ENCODE data around the gene NOL6. TPM values are rescaled to one million over a fixed set of nuclear protein-coding genes. Genes with fewer than 3 reads are reported as not detected.
"Not testable (repeated sequence)": the region's sequence is repeated elsewhere in the genome, so short reads cannot be mapped to it uniquely, and the experiment has no call there.

Gene NOL6
- total RNA-seq, 4 donors from 2014 or later = 8.9 to 29.1 (median 12.7) TPM

GRCh38 chr9:33459115-33459514 lies 14.6 kb downstream of the NOL6 start:
- in situ Hi-C loops (cut with MboI; ENCODE audit: low pct_ligation_motif_present in 1 of 4, low pct_unique_long_range_greater_than_20kb in 1 of 4, low sequenced_read_pairs in 3 of 4) = loop anchor here in 1 of 4 donors (25.0 kb wide), 1 partner anchor 97 kb away; no protein-coding TSS in a partner anchor
- Histone ChIP-seq H3K27me3 (no peaks in the 10 kb centered on the region), H3K36me3 (peaks cover 0 to 12% (median 4%) of the 10 kb centered on the region in 4 donors), H3K4me1 (peaks cover 0 to 11% (median 3%) of the 10 kb centered on the region in 4 donors), H3K27ac (no peak overlapping the region), H3K9me3 (no peaks in the 10 kb centered on the region), H3K4me3 (no peak overlapping the region)
- intact Hi-C loops (cut with DNase I; ENCODE audit: low total_unique reads) = no loop called here
- no peak for DNase-seq
- TF ChIP-seq EP300 (IDR thresholded peaks at IDR 0.05; ENCODE audit: low read depth) (no peak), CTCF (IDR thresholded peaks at IDR 0.05) (no peak), POLR2AphosphoS5 (IDR thresholded peaks at IDR 0.05) (no peak), POLR2A (IDR thresholded peaks at IDR 0.05) (no peak)
- 68% methylated on average over 3 of the region's 3 CpGs; no CpG with 5 or more reads in 1 of the 2 donors for WGBS, 2 donors (ENCODE audit: low coverage in 1 of 2)

- DNase-seq = no peak
- 30% methylated on average over 4 of the region's 4 CpGs; no CpG with 5 or more reads in 1 of the 2 donors for WGBS, 2 donors (ENCODE audit: low coverage in 1 of 2)
- Histone ChIP-seq H3K4me1 (peaks cover 0 to 11% (median 3%) of the 10 kb centered on the region in 4 donors), H3K4me3 (no peak overlapping the region), H3K27ac (no peak overlapping the region), H3K36me3 (peaks cover 0 to 9% (median 4%) of the 10 kb centered on the region in 4 donors), H3K9me3 (no peaks in the 10 kb centered on the region), H3K27me3 (no peaks in the 10 kb centered on the region)
- in situ Hi-C loops (cut with MboI; ENCODE audit: low pct_ligation_motif_present in 1 of 4, low pct_unique_long_range_greater_than_20kb in 1 of 4, low sequenced_read_pairs in 3 of 4) = loop anchor here in 1 of 4 donors (25.0 kb wide), 1 partner anchor 96 kb away; no protein-coding TSS in a partner anchor
- TF ChIP-seq POLR2AphosphoS5 (IDR thresholded peaks at IDR 0.05) (no peak), EP300 (IDR thresholded peaks at IDR 0.05; ENCODE audit: low read depth) (no peak), CTCF (IDR thresholded peaks at IDR 0.05) (no peak)
- intact Hi-C loops (cut with DNase I; ENCODE audit: low total_unique reads) = no loop called here
Observed at GRCh38 chr9:33458444-33458843, 15.3 kb downstream of the NOL6 start.

- in situ Hi-C loops (cut with MboI; ENCODE audit: low pct_ligation_motif_present in 1 of 4, low pct_unique_long_range_greater_than_20kb in 1 of 4, low sequenced_read_pairs in 3 of 4) (loop anchor here in 1 of 4 donors (25.0 kb wide), 1 partner anchor 94 kb away; no protein-coding TSS in a partner anchor), intact Hi-C loops (cut with DNase I; ENCODE audit: low total_unique reads) (no loop called here)
- peak overlapping the region in 2 of 4 donors; percentile 1 to 48 for H3K27ac ChIP-seq
- H3K36me3 ChIP-seq = no peaks in the 10 kb centered on the region
- H3K9me3 ChIP-seq = no peaks in the 10 kb centered on the region
- peaks cover 0 to 5% (median 0%) of the 10 kb centered on the region in 4 donors for H3K4me1 ChIP-seq
- no peak overlapping the region for H3K4me3 ChIP-seq
- TF ChIP-seq POLR2A (IDR thresholded peaks at IDR 0.05) (no peak), EP300 (IDR thresholded peaks at IDR 0.05; ENCODE audit: low read depth) (no peak), CTCF (IDR thresholded peaks at IDR 0.05) (no peak), POLR2AphosphoS5 (IDR thresholded peaks at IDR 0.05) (no peak)
- no peaks in the 10 kb centered on the region for H3K27me3 ChIP-seq
- DNase-seq = no peak
- WGBS, 2 donors (ENCODE audit: low coverage in 1 of 2) = 10 to 79% methylated on average over 2 to 7 of the region's 7 CpGs
Observed at GRCh38 chr9:33455945-33456344, 17.8 kb downstream of the NOL6 start.

GRCh38 chr9:33455456-33455855 lies 18.3 kb downstream of the NOL6 start:
- H3K36me3 ChIP-seq; H3K9me3 ChIP-seq; H3K4me1 ChIP-seq; intact Hi-C loops (cut with DNase I; ENCODE audit: low total_unique reads); H3K4me3 ChIP-seq; DNase-seq; H3K27me3 ChIP-seq: not testable (repeated sequence)
- peak overlapping the region in 2 of 4 donors; percentile 1 to 48 for H3K27ac ChIP-seq
- WGBS, 2 donors (ENCODE audit: low coverage in 1 of 2) = 89 to 97% methylated on average over 6 to 8 of the region's 8 CpGs
- in situ Hi-C loops (cut with MboI; ENCODE audit: low pct_ligation_motif_present in 1 of 4, low pct_unique_long_range_greater_than_20kb in 1 of 4, low sequenced_read_pairs in 3 of 4) = loop anchor here in 1 of 4 donors (25.0 kb wide), 1 partner anchor 93 kb away; no protein-coding TSS in a partner anchor

GRCh38 chr9:33454661-33455026 lies 19.1 kb downstream of the NOL6 start:
- intact Hi-C loops (cut with DNase I; ENCODE audit: low total_unique reads) = not testable (repeated sequence)
- 31 to 83% methylated on average over 3 to 5 of the region's 5 CpGs for whole genome bisulfite sequencing, 2 donors (ENCODE audit: low coverage in 1 of 2)
- in situ Hi-C loops (cut with MboI; ENCODE audit: low pct_ligation_motif_present in 1 of 4, low pct_unique_long_range_greater_than_20kb in 1 of 4, low sequenced_read_pairs in 3 of 4) = loop anchor here in 1 of 4 donors (25.0 kb wide), 1 partner anchor 92 kb away; no protein-coding TSS in a partner anchor

More at GRCh38 chr9:33454661-33455026, 19.1 kb downstream of the NOL6 start:
- not testable (repeated sequence) for H3K36me3 ChIP-seq, H3K4me1 ChIP-seq, H3K4me3 ChIP-seq, DNase-seq, H3K9me3 ChIP-seq, H3K27ac ChIP-seq, H3K27me3 ChIP-seq
